Inferior parietal cortex (tissue), 1 donor: ENCODE data around the gene TMEM91.
A peak's percentile ranks its signal among the peaks of the same experiment; 100 is the strongest.

ENCODE experiments used
- DNase-seq: peaks from one replicate; pipeline ENCODE4 v3.0.0-alpha.2; 2016; ENCODE audit errors: extremely low spot score

Gene TMEM91

GRCh38 chr19:41411100-41411967 lies 35.0 kb downstream of the TMEM91 start:
- DNase-seq = no peak

- DNase-seq = peak; percentile 57
Measured at GRCh38 chr19:41411968-41412265, 35.6 kb downstream of the TMEM91 start.

- no peak for DNase-seq
Measured at GRCh38 chr19:41412953-41413352, 36.6 kb downstream of the TMEM91 start.

GRCh38 chr19:41413947-41414346 lies 37.6 kb downstream of the TMEM91 start:
- no peak for DNase-seq

GRCh38 chr19:41414461-41414860 lies 38.1 kb downstream of the TMEM91 start:
- no peak for DNase-seq

- DNase-seq = no peak
Measured at GRCh38 chr19:41415154-41415571, 38.8 kb downstream of the TMEM91 start.

- no peak for DNase-seq
Measured at GRCh38 chr19:41416194-41416674, 39.9 kb downstream of the TMEM91 start.

- no peak for DNase-seq
Measured at GRCh38 chr19:41420101-41420880, 44.0 kb downstream of the TMEM91 start.

GRCh38 chr19:41421314-41421713 lies 45.0 kb downstream of the TMEM91 start:
- no peak for DNase-seq

- no peak for DNase-seq
Measured at GRCh38 chr19:41421973-41422372, 45.6 kb downstream of the TMEM91 start.

GRCh38 chr19:41422456-41422855 lies 46.1 kb downstream of the TMEM91 start:
- no peak for DNase-seq

GRCh38 chr19:41422955-41423354 lies 46.6 kb downstream of the TMEM91 start:
- DNase-seq = no peak

GRCh38 chr19:41424335-41425173 lies 48.2 kb downstream of the TMEM91 start:
- DNase-seq = no peak

GRCh38 chr19:41425174-41426115 lies 49.1 kb downstream of the TMEM91 start:
- DNase-seq = no peak

- DNase-seq = no peak
Measured at GRCh38 chr19:41426116-41426841, 49.9 kb downstream of the TMEM91 start.

- DNase-seq = no peak
Measured at GRCh38 chr19:41426952-41427646, 50.8 kb downstream of the TMEM91 start, which contains the start of gene B3GNT8. Gene B3GNT8 (minus strand): TSS chr19:41427374. CDS start chr19:41426778, 596 bp downstream.

GRCh38 chr19:41427647-41428480 lies 51.5 kb downstream of the TMEM91 start:
- DNase-seq = no peak

- no peak for DNase-seq
Measured at GRCh38 chr19:41428481-41428859, 52.1 kb downstream of the TMEM91 start.

GRCh38 chr19:41430922-41431321 lies 54.6 kb downstream of the TMEM91 start:
- DNase-seq = no peak
